ENCODE measurements around the gene ACTN1.
A peak's percentile ranks its signal among the peaks of the same experiment; 100 is the strongest.

ACTN1 gene

DNA sequence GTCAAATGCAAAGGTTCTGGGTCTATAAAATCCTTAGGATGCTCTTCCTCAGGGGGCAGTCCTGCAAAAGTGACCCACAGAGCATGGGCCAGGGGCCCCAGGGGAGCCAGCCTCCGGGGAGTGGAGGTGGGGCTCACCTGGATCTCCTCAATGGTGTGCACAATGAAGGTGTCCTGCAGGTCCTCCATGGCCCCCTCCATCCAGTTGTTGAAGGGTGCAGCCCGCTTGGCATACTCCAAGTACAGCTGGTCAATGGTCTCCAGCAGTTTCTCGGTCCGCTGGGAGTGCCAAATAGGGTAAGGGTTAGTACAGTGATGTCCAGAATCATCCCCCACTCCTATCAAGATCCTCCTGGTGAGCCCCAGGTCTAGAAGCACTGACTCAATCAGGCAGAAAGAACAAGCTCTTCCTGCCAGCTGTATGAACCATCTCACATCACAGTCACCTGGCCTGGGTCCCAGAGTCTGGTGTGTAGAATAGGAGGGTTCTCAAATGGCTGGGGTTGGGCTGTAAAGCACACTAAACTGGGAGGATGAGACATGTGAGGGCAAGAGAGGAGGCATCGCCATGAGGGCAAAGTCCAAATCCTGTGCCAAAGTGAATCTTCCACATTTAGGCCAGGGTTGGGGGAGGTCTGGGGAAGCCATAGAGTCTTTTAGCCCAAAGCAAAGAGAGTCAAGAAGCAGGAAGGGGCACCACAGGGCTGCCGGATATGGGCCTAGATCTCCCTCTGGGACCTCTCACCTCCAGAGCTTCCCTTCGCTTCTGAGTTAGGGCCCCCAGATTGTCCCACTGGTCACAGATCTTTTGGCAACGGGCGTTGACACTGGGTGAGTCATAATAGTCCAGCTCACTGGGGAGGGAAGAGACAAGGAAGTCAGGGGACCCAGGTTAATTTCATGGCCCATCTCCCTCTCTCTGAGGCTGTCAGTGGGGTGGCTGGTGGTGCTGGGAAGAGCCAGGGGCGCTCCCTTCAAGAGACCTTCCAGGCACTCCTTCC is 94.8 kb downstream of the ACTN1 start:
- no peak for DNase-seq

DNA sequence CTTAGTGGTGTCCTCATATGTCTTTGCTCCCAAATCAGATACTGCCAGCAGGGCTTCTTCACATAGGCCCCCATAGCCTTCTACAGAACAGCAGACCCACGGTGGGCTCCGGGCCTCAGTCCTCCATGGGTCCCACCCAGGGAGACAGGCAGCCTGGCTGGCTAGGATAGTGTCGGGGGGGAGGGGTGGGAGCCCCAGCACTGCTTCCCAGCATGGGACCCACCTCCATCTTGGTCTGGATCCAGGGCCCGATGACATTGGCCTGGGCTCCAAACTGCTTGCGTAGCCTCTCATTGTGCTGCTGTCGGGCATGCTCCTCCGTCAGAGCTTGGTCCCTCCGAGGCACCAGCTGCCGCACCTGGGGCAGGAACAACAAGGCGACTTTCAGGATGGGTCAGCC is 96.9 kb downstream of the ACTN1 start:
- no peak for DNase-seq

DNA sequence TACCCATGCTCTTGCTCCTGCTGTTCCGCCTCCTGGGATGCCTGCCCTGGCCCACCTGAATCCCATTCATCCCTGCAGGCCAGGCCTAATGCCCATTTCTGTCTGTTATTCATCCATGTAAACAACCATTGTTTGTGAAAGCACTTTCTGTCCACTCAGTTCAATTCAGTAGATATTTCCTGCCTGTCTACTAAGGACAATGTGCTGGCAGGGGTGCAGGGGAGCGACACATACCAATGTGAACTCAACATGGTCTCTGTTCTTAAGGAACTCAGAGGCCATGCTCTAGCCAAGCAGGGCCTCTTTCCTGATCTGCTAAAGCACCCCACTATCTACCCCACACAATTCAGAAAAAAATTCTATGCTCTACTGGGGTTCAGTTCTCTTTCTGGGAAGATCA is 97.7 kb downstream of the ACTN1 start:
- DNase-seq = no peak

DNA sequence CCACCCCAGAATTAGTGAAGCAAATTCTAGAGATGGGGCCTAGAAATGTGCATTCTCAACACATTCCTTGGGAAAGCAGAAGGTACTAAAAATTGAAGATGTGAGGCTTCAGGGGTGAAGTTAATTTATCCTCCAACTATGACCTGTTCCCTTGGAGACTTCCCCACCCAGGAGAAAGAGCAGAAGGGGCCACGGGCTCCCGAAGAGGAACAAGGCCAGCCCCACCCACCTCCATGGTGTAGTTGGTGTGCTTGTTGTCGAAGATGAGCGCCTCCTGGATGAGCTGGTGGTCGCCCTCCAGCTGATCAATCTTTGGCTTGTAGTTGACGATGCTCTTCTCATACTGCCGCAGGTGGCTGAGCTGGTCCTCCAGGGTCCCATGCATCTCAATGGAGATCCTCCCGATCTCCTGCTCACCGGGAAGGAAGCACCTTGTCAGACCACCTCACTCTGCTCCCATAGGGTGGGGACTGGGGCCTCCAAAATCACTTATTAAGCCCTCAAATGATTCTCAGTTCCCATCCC is 98.5 kb downstream of the ACTN1 start:
- DNase-seq = no peak

DNA sequence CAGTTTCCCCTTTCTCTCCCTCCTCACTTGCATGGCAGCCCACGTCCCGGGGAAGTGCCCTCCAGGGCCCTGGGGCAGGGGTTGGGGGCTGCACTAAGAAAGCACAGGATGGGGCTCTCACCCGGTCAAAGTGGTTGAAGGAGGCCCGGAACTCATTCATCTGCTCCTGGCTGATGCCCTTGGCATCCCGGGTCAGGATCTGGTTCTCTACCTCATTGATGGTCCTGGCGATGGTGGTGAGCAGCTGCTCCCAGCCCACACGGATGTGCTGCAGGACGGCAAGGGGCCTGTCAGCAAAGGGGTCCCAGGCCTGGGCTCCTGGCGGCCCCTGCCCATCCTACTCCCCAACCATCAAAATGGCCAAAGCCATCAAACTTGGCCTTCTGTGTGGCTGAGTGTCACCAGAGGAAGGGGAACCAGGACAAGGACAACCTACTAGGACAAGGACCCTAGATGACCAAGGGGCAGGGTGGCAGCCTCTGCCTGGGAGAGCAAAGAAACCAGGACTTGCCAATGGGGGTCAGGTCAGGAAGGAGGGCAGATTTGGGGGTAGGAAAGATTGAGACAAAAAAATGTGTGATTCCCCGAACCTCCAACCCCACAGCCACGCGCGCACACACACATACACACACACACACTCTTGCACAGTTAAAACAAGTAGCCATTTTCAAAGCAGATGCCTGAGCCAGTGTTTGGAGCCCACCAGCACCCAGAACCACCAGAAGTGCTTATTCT is 99.1 kb downstream of the ACTN1 start:
- DNase-seq = no peak

DNA sequence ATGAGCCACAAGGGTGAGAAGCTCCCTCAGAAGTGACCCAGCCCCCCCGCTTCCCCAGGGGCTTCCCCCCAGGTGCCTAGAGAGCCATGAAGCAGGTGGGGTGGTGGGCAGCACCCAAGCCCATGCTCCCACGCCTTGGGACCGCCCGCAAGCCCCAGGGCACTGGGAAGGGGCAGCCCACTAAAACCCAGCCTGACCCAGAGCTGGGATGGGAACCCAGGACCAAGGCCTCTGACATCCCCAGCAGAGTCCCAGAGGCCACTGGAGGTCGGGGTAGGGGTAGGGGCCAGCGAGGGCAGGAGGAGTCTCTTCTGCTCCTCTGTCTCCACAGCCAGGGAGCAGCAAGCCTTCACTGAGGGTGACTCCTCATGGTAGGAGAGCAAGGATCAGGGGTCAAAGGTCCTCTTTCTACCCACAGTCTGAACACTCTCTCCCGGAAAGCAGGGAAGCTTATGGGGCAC is 99.8 kb downstream of the ACTN1 start:
- DNase-seq = no peak

DNA sequence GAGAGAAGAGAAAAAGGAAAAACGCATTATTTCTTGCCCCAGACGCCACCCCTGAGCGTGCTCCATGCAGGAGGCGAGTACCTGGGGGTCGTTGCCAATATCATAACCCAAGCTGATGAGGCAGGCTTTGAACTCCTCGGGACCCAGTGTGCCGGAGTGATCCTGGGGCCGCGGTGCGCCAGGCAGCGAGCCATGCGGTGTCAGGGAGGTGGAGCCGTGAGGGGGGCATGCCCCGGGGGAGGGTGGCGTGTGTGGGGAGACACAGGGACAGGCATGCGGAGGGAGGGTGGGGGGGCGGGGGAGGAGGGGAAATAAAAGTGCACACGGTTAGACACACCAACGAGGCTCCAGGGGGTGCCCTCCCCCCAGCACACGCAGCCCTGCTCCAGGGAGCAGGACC is 100.2 kb downstream of the ACTN1 start:
- DNase-seq = no peak

DNA sequence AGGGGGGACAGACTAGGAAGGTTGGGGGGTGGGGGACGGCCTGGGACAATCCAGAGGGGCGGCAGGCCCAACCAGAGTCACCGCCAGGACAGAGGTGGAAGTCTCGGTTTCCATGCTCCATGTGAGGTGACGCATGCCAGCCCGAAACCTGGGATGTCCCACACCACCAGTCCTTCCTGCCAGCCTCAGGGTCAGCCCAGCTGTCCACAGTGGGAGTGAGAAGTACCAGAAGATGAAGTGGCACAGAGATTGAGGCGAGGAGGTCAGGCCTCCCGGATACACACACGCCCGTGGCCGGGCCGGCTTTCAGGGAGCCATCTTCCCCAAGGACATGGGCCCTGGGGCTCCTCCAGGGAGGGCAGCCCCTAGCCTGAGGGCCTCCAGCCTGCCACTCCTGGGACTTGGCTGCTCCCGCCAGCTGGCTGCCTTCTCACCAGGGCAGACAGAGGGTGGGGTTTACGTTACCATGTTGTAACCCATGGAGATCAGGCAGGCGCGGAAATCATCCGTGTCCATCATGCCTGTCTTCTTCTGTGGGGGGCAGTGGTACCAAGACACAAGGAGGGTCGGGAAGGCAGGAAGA is 101.0 kb downstream of the ACTN1 start:
- DNase-seq = no peak

DNA sequence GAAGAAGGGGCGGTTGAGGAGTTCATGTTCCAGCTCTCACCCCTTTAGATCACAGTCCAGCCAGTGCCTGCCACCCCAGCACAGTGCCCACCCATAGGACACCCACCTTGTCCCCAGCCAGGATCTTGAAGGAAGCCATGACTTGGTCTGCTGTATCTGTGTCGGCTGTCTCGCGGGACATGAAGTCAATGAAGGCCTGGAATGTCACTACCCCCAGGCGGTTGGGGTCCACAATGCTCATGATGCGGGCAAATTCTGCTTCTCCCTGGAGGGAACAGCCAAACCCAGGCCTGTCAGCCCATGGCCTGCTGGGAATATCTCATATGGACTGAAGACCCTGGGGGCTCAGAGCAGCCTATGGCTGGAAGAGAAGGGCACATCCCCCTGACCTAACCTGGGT is 102.1 kb downstream of the ACTN1 start:
- DNase-seq = no peak

DNA sequence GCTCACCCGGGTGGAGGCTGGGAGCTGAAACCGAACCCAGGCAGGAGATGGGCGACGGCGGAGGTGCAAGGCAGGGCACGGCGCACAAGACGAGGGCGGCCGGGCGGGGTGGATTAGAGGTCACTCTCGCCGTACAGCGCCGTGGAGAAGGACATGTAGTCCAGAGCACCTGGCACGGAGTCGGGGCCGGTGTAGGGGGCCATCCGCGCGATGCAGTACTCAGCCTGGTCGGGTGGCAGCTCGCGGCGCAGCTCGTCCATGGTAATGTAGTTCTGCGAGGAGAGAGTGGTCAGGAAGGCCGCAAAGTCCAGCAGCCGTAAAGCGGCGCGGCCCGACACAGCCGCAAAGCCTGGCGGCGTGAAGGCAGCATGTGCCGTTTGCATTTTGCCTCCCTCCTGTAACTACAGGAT is 104.4 kb downstream of the ACTN1 start:
- no peak for DNase-seq

DNA sequence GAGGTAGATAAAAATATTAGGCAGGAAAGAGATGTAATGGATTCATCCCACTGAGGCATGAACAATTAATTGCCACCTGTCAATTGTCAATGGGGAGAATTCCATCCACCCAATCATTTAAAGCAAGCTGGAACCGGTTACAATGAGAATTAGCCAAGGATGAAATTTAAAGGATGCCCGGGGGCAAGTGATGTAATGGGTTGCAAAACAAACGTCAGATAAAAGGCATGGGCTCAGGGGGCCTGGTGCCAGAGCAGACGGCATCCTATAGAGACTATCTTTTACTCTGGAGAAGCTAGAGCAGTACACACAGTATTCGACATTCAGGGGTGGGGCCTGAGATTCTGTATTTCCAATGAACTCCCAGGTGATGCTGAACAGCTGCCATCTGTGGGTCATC is 105.7 kb downstream of the ACTN1 start:
- no peak for DNase-seq

DNA sequence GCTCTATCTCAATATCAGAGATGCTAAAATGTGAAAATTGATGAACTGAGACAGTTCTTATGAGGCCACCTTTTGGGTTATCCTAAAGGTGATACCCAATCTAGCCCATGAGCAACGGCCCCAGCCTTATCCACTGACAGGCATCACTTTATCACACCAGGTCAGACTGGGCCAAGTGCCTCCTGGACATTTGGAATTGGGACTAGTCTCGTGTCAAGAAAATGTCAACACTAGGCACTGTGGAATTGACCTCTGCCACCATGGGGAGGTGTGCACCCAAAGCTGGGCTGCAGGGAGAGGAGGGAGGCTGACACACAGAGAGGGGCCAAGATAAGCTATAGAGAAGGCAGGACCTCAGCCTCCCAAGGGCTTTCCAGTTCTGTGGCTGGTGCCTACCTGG is 107.7 kb downstream of the ACTN1 start:
- no peak for DNase-seq

DNA sequence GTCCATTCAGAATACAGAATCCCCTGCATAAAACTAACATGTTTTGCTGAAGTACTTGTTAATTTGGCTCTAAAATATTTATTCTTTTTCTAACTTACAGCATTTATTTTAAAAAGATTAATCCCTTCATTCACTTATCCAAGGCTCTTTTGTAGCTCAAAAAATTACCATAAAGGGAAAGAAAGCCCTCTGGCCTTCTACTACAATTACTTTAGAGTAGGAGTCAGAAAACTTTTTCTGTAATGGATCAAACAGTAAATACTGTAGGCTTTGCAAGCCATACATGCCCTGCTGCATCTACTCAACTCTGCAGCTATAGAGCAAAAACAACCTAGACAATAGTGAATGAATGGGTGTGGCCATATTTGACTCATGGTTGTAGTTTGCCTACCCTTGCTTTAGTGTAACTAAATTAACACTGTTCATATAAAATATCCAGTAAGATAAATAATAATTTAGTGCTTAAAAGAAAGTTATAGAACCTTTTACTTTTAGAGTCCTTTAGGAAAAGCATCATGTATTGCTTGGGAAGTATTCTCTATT is 112.0 kb downstream of the ACTN1 start:
- DNase-seq = no peak

DNA sequence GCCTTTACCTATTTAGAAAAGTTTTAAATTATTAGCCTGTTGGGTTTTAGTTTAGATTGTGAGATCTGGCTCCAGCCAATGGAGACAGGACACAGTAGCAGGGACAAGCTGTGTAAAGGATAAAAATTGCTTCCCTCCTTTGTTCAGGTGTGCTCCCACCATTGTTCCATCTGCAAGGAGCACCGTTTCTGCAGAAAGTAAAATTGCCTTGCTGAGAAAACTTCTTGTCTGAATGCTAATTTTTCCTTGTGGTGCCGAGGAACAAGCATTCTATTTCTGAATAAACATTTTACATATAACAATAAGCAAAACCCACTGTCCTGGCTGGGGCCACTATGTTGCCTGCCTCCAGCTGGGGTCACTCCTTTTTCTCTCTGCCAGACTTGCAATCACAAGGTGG is 113.6 kb downstream of the ACTN1 start:
- DNase-seq = no peak

DNA sequence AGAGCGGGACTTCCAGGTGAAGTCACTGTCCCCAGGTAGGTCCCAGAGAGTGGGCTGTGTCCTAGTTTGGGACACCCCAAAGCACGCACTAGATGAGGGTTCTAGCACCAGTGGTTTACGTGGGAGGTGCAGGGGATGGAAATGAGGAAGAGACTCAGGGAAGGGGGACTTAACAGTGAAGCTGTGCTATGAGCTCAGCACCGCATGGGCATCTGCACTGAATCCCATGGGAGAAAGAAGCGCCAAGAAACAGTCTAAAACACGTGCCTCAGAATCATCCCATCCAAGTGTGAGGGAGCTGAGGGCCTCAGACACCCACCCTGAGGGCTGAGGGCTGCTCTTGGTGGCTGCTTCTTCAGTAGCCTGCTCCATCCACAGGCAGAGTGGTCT is 114.7 kb downstream of the ACTN1 start:
- DNase-seq = no peak

DNA sequence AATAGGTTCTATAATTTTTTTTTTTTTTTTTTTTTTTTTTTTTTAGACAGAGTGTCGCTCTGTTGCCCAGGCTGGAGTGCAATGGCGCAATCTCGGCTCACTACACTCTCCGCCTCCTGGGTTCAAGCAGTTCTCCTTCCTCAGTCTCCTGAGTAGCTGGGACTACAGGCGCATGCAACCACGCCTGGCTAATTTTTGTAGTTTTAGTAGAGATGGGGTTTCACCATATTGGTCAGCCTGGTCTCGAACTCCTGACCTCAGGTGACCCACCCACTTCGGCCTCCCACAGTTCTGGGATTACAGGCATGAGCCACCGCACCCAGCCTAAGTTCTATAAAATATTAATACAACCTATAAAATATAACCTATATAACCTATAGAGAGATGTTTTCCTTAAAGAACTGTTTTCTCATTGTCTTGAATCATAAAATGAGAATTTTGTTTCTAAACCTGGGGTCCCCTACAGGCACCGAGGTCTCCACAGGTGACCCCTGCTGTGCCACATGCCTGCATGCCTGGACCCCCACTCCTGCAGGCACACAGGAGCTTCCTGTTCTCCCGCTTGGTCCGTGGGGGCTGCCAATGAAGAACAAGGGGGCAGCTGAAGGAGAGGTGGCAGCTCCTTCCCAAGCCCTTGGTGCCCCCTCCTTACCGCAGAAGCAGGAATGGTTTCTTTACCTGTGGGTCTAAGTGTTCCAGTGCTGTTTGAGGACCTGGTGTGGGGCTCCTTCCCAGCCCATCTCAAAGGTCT is 115.3 kb downstream of the ACTN1 start:
- DNase-seq = no peak

DNA sequence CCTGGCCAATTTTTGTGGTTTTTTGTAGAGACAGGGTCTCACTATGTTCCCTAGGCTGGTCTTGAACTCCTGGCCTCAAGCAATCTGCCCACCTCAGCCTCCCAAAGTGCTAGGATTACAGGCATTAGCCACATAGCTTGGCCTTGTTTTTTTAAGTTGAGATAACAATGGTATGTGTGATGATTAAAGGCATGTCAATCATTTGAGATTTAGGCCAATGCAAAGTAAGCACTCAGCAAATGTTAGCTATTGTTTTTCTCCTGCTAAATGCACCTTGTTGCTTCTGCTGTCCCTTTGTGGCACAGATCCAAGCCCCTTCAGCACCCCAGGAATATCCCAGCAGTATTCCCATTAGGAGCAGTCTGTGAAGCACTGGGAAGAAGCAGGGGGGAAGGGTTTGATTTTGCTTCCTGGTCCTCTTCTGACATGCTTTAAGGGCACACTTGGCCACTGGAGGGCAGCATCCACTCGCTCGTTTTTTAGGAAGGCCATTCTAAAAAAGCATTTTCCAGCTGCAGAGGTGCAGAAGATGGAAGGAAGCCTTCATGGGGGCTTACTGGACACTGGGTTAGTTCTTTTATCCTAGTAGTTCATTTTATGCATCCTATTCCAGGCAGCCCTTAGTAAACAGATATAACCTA is 116.0 kb downstream of the ACTN1 start:
- DNase-seq = peak; percentile 83 to 84

DNA sequence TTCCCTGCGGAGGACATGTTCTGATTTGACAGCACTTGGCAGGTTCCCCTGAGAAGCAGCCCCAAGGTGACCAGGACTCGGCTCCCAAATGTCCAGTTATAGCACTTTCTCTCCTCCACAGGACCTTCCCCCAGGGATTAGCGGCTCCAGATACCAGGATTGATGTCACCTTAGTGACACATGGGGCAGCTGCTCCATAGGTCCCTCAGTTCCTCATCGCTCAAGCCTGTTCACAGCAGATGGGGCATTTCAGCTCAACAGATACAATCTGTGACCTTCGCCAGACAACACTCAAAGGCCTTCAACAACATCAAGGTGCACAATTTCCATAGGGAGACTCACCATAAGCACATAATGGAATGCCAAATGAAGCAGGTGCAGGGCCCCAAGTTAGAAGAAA is 118.3 kb downstream of the ACTN1 start:
- DNase-seq = no peak

DNA sequence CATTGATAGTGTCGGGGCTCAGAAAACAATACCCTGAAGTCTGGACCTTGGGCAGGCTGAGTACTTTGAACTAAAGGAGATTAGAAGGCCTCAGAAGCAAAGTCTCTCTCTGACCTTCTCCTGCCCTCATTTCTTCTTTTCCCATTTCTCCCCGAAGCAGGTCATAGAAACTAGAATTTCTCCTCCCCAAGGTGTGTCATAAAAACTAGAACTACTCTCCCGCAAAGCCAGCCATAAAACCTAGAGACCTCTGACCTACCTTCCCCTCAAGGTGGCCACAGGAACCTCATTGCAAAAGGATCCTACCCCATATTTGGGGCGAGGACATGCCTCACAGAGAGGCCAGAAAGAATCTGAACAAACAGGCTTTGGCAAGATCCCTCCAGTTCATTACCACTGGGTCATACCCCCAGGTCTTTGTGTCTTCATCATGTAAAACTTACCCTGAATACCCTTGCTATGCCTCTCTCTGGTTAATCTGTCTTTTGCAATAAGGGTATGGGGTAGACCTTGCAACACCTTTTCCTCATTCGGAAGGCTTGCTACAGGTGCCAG is 121.5 kb downstream of the ACTN1 start:
- DNase-seq = no peak

DNA sequence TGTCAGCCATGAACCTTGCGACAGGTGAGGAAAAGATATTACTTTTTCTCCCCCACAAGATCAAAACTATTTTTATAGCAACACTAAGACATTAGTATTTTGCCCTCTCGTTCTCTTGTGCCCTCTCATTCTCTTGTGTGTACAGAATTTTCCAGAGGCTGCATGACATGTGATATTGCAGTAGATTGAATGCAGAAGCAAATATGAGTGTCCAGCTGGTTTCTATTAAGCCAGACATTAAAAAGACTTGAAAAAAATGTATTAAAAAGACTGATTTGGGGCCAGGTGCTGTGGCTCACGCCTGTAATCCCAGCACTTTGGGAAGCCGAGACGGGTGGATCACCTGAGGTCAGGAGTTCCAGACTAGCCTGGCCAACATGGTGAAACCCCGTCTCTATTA is 122.5 kb downstream of the ACTN1 start:
- no peak for DNase-seq

DNA sequence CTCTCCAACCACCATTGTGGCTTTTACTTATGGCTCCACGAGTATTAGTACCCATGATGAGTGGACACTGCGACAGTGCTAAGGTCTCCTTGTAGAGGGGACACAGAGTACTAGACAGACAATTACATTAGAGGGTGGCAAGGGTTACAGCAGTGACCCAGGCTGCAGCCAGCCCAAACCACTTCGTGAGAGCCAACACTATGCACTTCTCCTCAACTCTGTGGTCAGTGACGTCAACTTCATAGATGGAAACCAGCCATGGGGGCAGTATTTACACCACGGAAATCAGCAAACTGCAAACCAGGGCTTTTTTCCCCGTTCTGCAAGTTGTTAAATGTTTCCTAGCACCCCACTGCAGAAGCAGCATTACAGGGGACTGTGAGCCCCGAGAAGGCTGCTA is 124.7 kb downstream of the ACTN1 start:
- no peak for DNase-seq

DNA sequence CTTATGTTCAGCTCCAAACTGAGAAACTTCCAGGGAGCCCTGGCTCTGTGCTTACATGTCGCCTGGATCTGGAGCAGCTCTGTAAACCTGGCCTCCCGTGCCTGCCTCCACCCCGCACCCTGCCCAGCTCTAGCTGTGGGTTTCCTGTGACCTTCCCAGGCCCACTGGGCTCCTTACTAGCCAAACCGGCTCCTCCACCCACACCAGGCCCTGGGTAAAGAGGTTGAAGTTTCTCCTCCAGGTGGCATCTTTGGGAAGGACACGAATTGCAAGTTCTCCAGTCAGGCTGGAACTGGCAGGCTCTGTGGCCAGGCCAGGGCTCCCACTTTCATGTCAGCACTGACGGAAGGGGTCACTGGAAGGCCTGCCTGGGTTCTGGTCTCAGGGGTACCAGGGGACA is 125.4 kb downstream of the ACTN1 start:
- DNase-seq = no peak
